HG02763 (cell line): Measurements from ENCODE around the gene KAT6B.

ENCODE experiments used
- ATAC-seq: cut with Tn5 transposase; IDR thresholded peaks from one replicate; pipeline ENCODE4 v1.9.1; 2021; ENCODE audit warnings: mild to moderate bottlenecking, moderate library complexity; ENCODE audit not compliant: unreplicated experiment

Gene KAT6B

DNA sequence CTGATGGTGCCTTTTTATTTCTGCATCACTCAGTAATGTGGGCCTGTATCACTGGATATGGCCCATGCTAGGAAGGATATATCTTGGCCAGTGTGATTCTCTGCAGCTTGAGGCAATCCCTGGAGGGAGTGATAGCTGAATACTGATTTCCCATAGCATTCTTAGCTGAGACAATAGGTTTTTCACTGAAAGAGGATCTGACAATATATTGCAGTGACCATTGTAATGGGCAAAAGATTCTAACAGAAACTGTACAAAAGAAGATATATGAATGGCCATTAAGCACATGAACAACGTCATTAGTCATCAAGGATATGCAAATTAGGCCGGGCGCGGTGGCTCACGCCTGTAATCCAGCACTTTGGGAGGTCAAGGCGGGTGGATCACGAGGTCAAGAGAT lies 117.8 kb downstream of the KAT6B start:
- ATAC-seq, result no peak

DNA sequence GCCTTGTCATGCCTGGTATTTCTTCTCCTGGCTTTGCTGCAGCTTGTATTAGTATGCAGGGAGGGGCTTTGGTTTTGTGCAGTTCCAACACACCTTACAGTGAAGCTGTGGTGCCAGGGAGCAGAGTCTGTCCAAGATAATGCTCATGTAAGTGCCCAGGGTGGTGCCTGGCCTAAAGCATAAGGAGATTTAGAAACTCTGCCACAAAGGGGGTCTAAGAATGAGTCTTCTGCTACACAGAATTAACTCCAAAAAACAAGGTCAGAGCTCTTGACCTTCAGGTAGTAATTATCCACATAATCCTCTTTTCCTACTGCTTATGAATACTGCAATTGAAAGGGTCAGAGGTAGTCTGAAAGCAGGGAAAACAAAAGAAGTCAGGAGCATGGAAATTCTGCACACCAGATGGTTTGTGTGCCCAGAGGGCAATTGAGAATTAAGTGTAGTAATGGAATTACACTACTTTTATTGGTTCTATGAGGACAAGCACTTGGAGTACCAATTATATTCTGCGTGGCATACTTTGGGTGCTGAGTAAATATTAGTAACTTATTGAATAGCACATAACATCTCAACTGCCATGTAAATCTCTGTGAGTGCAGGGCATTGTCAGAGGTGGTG lies 121.5 kb downstream of the KAT6B start:
- ATAC-seq, result no peak

DNA sequence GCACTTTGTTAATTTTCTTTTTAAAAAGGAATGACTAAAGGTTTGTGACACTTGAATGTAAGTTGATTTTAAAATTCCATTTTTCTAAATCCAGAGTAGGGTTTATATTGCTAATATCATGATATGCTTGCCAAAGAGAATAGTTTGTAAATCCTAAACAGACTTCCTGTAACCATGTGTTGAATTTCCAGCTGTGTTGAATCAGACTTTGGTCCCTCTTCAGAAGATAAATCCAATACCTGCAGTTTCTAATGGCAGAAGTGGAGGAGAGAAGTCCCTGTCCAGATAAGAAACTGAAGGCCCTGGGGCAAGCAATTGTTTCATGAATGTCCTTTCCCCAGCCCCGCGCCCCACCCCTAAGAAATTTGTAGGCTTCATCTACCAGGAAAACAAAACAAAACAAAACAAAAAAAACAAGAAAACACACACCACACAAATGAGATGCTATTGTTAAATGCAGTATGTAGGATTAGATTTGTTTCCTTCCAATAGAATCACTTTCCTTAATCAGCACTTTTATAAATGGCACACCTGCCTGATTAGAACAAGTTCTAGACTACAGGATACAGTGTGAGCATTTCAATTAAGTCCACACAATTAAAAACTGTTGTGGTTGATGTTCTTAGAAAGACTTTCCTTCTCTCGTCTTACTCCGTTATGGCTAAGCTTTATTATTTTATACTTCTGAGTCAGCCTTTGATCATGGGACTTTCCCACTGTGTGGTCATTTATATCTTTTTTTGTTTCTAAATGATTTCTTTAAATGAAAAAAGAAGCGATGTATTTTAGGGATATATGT lies 122.8 kb downstream of the KAT6B start:
- no peak for ATAC-seq

- no peak for ATAC-seq
These were observed 123.7 kb downstream of the KAT6B start for GRCh38 chr10:74949843-74950765.

DNA sequence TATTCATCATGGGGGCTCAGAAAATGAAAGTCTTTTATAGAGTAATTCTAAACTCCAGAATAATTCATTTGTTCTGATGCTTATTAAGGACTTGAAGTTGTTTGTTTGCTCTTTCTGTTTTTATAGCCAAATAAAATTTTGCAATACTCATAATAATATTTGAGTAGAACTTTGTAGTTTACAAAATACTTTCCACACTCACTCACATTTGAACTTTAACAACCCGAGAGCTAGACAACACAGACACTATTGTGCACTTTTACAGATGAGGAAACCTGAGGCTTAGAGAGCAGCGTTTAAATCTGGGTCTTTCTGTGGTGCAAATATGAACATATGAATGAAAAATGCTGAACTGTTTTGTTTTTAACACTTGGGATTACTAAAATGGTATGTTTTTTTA lies 126.8 kb downstream of the KAT6B start:
- ATAC-seq, result no peak

- no peak for ATAC-seq
These were observed 129.4 kb downstream of the KAT6B start for GRCh38 chr10:74955796-74956195.

DNA sequence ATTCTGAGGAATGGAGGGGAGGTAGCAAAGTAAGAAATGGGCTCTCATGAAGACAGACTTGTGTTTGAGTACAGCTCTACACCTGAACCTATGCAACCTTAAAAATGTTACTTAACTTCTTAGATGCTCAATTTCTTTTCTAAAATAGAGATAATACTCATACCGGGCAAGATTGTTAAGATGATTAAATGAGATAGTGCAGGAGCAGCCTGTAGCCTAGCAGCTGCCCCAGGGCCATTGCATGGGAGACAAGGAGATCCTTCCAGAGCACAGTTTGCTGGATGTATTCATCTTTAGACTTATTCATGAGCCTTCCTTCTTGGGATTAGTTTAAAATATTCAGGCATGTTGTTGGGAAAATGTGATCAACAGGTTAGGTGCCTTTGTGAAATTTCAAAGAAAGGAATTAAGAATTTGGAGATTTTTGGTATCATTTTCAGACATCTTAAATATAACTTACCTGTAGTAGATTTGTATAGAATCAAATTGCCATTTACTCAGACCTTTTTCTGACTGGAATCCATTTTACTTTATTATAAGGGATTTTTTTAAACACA lies 130.2 kb downstream of the KAT6B start:
- no peak for ATAC-seq

DNA sequence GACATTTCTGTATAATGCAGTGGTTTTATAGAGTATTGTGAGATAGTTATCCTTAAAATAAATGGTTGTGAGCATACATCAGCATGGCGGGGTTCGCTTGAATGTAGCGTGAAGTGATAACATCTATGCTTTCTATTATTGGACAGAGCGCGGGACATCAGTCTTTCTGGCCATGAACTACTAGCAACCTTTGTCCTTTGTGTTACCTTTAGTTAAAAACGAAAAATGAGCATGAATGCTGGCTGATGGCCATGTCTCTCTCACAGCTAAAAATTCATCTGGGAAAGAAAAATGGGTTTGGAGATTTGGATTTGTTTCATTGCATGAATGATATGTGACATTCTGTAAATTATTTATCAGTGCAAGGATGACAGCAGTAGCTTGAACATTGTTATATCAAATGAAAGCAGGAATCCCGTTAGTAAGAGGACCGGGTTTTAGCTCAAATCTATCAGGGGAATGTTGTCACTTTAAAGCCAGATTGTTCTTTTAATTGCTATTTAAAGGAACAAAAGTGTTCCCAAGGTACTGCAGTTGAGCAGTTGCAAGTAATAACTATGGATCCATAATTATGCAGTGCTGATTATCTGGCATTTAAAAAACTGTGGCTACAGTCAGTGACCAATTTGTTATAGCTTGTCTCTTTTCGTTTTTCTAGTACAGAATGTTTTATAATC lies 131.0 kb downstream of the KAT6B start:
- ATAC-seq, result no peak

- ATAC-seq, result no peak
These were observed 131.9 kb downstream of the KAT6B start for GRCh38 chr10:74958316-74958715.

DNA sequence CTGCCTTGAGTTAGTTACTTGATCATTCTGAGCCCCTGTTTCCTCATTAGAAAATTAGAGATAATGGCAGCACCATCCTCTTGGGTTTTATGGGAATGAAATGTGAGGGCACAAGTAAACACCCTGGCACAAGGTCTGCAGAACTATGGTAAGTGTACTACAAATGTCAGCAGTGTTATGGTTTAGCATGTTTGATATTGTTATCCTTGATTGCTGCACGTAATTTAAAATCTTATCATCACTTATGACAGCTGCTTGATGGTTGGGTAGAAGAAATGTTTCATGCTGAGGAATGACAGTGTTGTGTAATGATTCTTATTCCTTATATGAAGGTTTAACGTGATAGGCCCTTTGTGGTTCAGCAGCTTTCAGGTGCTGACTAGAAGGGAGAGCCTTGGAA lies 134.3 kb downstream of the KAT6B start:
- no peak for ATAC-seq

- ATAC-seq, result no peak
These were observed 136.1 kb downstream of the KAT6B start for GRCh38 chr10:74962517-74962916.

DNA sequence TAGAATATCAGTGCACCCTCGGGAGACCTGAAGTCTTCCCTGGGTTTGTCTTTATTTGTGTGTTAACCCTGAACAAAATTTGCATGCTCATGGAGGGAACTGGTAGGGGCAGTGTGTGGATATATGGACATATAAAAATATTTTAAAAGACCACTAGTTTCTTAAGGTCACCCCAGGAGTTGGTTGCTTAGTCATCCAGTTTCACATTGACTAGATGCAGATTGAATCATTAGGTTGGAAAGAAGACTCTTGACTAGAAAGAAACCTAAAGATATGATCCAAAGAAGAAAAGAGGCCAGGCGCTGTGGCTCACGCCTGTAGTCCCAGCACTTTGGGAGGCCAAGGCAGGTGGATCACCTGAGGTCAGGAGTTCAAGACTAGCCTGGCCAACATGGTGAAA lies 137.1 kb downstream of the KAT6B start:
- ATAC-seq, result no peak

DNA sequence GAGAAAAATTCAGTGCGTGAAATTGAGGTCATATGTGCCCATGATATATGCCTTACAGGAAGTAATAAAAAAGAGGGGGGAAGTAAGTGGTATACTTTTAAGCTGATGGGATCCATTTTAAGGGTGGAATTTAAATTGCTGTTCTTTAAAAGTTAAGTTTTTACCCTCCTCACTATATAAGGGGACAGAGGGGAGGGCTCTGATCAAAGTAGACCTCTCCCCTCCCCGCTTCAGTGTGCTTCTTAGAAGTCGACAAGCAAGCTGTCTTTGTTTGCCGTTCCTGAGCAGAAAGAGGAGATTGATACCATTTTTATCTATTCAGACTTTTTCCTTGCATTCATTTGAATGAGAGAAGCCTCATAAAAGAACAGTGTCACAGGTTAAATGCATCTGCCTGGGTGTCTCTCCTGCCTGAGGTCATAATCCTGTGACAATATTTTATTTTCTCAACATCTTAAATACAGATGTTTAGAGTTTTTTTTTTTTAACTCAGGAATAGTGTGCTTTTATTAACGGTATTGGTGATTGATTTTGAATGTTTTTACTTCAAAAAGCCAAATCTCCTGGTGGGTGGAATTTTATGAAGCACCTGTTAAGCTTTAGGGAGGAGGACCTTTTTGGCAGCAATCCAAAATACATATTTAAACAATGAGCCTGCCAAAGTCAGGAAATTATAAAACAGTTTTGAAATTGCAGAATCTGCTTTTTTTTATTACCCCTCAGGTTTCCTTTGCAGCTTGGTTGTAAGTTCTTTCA lies 141.7 kb downstream of the KAT6B start:
- ATAC-seq, result no peak

GRCh38 chr10:74968667-74969061 lies 142.3 kb downstream of the KAT6B start:
- no peak for ATAC-seq

DNA sequence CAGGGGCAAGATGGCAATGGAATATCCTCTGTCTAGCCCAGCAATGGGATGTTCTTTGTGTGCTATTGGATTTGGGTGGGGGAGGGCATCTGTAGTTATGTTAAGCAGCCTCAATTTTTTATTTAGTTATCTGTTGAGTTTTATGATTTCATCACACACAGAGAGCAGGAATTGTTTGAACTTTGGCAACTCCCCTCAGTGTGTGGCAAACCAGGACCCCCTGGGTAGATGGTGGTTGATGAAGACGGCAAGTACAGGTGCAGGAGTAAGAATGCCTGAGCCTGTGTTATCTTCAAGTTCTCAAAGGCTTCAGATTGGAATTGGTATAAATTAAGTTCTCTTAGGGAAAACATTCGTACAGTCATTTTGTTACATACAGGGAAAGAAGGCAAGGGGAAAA lies 142.7 kb downstream of the KAT6B start:
- no peak for ATAC-seq

GRCh38 chr10:74969530-74969929 lies 143.1 kb downstream of the KAT6B start:
- ATAC-seq, result no peak

DNA sequence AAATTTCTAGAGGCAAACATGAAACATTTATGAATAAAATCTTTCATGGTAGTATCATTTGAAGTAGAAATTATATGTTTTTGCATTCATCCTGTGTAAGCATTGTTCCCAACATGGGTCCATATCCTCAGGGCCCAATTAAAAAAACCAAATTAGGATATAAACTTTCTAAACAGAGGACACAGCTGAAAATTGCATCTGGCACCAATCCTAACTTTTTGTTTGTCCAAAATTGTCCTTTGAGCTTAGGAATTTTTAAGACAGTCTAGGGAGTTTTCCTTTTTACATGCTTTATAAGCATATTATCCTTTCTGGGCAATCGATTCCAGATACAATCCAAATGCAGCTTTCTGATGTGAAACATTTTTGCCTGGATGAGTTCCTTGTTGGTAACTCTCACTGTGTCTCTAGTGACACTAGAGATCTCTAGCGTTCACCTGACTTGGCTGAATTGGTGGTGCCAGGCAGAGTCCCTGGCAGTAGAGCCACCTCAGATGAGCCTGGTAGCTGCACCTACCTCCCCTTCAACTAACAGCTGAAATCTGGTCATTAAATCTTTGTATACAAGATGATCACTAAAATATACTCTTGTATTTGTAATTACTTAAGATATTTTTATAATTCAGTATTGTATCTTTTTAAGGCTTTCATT lies 147.5 kb downstream of the KAT6B start:
- ATAC-seq, result no peak

GRCh38 chr10:74975758-74976157 lies 149.4 kb downstream of the KAT6B start:
- no peak for ATAC-seq

GRCh38 chr10:74976565-74976964 lies 150.2 kb downstream of the KAT6B start:
- no peak for ATAC-seq

DNA sequence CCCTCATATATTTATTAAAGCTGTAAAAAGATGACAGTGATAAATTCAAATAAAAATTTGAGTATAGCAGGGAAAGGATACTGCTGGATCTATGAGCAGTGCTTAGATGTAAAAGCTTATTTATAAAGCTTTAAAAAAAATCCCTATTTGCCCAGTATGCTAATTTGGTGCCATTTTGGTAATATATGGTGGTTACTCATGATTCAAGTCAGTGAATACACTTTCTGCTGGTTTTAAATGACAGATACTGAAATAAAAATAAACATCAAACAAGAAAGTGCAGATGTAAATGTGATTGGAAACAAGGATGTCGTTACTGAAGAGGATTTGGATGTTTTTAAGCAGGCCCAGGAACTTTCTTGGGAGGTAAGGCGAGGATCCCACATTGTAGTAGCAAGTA lies 150.7 kb downstream of the KAT6B start:
- ATAC-seq, result no peak
